Upper lobe of left lung (tissue), 6 donors: Measurements from ENCODE around the gene GRIK3. TPM values are rescaled to one million over a fixed set of nuclear protein-coding genes. Genes with fewer than 3 reads are reported as not detected.

ENCODE experiments used
- ATAC-seq, 2 donors: fragments of 200-7000 bp; cut with Tn5 transposase; one replicate each; pipeline ENCODE4 v1.9.1; 2022; ENCODE audit warnings: mild to moderate bottlenecking in 2 of 2, moderate library complexity in 2 of 2; ENCODE audit not compliant: low FRiP score in 2 of 2
- DNase-seq, 2 donors: peaks; one replicate each; pipeline ENCODE4 v3.0.0-alpha.2; 2019 to 2020
- H3K27ac ChIP-seq, 4 donors: fragments of 200-600 bp; sonication (generic); one replicate each; pipeline ENCODE4 v1.5.1; 2016 to 2019
- H3K27me3 ChIP-seq, 4 donors: fragments of 200-600 bp; sonication (generic); one replicate each; pipeline ENCODE4 v1.5.1; 2017 to 2019
- H3K36me3 ChIP-seq, 4 donors: fragments of 200-600 bp; sonication (generic); one replicate each; pipeline ENCODE4 v1.5.1; 2016 to 2019
- H3K4me1 ChIP-seq, 4 donors: fragments of 200-600 bp; sonication (generic); one replicate each; pipeline ENCODE4 v1.5.1; 2018 to 2019
- H3K4me3 ChIP-seq, 4 donors: fragments of 200-600 bp; sonication (generic); one replicate each; pipeline ENCODE4 v1.5.1; 2017 to 2019; ENCODE audit warnings: mild to moderate bottlenecking in 2 of 4, moderate library complexity in 1 of 4
- H3K9me3 ChIP-seq, 4 donors: fragments of 200-600 bp; sonication (generic); one replicate each; pipeline ENCODE4 v1.5.1; 2018 to 2019
- EP300 ChIP-seq, 4 donors: sonication (generic); formaldehyde crosslinking; IDR thresholded peaks; one replicate each; pipeline ENCODE4 v1.5.1; 2017; ENCODE audit warnings: antibody characterized with exemption in 4 of 4, control low read depth in 2 of 4
- POLR2A ChIP-seq, 4 donors: fragments of 450-650 bp; IDR thresholded peaks; one replicate each; pipeline ENCODE4 v1.5.1; 2016 to 2017; ENCODE audit warnings: antibody characterized with exemption in 4 of 4, mild to moderate bottlenecking in 2 of 4
- POLR2AphosphoS5 ChIP-seq, 2 donors: sonication (generic); formaldehyde crosslinking; IDR thresholded peaks; one replicate each; pipeline ENCODE4 v1.5.1; 2017; ENCODE audit warnings: antibody characterized with exemption in 2 of 2
- WGBS, 2 donors: methylation state at CpG; one replicate each; pipeline ENCODE4 v1.1.5; 2017 to 2018; 5-methylcytosine and 5-hydroxymethylcytosine counted together
- total RNA-seq, 6 donors: library from RNA; depleted of rRNA in 4 of 6; stranded (reverse); fragments of >200 nt in 4 of 6; gene quantifications; one replicate each; pipeline versions ENCODE4 v1.1.0 to v1.2.1, GENCODE V29; 2016 to 2021
- TF ChIP-seq, protein P1 (sequence below), 6 experiments: fragments of 450-650 bp in 4 of 6; fragments of 200-600 bp in 2 of 6; sonication (generic) in 2 of 6; IDR thresholded peaks; one replicate each; pipeline ENCODE4 v1.5.1; 2016 to 2019; ENCODE audit warnings: antibody characterized with exemption in 6 of 6
- donor health status: DM: no; HTN: no; CAD: no; lungs with moderate emphysema.
- donor health status: DM: no; HTN: yes; CAD: no; lungs with severe emphysema.

GRIK3 gene
- total RNA-seq, 6 donors from 2014 or later = 0.10 to 0.22 TPM; not detected in 4

DNA sequence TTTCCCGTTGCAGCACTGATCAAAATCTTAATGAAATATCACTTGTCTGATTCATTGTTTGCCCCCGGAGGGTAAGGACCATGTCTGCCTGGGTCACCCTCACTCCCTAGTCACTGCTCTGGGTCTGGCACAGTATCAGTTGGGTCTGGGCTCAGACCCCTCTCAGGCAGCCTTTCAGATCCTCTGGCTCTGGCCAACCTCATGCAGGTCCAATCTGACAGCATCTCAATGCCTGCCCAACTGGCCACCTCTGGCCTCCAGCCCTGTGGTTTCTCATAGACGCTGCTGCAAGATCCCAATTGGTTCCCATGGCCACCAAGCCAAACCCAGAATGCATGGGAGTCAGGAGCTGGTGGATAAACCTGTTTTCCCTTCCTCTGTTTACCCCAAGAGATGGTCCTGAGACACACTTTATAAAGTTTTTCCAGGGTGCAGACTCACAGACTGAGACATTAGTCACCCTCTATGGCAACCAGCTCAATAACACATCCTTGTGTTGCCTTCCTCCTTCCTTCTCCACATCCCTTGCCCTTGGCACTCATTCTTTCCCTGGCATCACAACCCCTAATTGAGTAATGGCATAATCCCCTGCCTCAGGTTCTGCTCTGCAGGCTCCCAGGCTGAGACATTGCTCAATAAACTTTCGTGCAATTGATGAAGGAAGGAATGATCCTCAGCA lies 199.2 kb downstream of the GRIK3 start:
- ATAC-seq = no peak
- no peaks in the 10 kb centered on the region for H3K4me1 ChIP-seq
- H3K9me3 ChIP-seq = no peaks in the 10 kb centered on the region
- no peak overlapping the region for H3K27ac ChIP-seq
- H3K27me3 ChIP-seq = no peaks in the 10 kb centered on the region
- H3K36me3 ChIP-seq = no peaks in the 10 kb centered on the region
- no peak for DNase-seq
- TF ChIP-seq POLR2A (IDR thresholded peaks at IDR 0.05) (no peak), POLR2AphosphoS5 (IDR thresholded peaks at IDR 0.05) (no peak), EP300 (IDR thresholded peaks at IDR 0.05) (no peak)
- TF ChIP-seq, protein P1, sequence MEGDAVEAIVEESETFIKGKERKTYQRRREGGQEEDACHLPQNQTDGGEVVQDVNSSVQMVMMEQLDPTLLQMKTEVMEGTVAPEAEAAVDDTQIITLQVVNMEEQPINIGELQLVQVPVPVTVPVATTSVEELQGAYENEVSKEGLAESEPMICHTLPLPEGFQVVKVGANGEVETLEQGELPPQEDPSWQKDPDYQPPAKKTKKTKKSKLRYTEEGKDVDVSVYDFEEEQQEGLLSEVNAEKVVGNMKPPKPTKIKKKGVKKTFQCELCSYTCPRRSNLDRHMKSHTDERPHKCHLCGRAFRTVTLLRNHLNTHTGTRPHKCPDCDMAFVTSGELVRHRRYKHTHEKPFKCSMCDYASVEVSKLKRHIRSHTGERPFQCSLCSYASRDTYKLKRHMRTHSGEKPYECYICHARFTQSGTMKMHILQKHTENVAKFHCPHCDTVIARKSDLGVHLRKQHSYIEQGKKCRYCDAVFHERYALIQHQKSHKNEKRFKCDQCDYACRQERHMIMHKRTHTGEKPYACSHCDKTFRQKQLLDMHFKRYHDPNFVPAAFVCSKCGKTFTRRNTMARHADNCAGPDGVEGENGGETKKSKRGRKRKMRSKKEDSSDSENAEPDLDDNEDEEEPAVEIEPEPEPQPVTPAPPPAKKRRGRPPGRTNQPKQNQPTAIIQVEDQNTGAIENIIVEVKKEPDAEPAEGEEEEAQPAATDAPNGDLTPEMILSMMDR (IDR thresholded peaks at IDR 0.05) = no peak
- 58 to 68% methylated on average over 4 of the region's 4 CpGs for WGBS, 2 donors
- no peak overlapping the region for H3K4me3 ChIP-seq

DNA sequence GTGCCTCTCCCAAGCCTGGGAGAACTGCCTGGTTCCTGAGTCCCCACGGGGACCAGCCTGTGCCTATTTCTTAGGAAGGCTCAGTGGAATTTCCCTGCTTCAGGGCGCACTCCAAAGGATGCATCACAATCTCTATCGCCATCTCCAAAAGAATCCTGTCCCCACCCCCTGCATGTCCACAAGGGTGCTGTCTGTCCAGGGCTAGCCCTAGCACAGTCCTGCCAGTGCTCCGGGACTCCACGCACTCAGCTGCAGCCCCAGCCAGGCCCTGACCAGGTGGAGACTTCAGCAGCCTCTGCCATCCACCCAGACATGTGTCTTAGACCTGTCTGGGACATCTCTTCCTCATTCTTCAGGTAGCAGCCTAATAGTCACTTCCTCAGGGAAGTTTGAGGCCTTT lies 199.7 kb downstream of the GRIK3 start:
- Histone ChIP-seq H3K4me3 (no peak overlapping the region), H3K36me3 (no peaks in the 10 kb centered on the region), H3K27ac (no peak overlapping the region), H3K27me3 (no peaks in the 10 kb centered on the region), H3K4me1 (no peaks in the 10 kb centered on the region), H3K9me3 (no peaks in the 10 kb centered on the region)
- TF ChIP-seq POLR2AphosphoS5 (IDR thresholded peaks at IDR 0.05) (no peak), POLR2A (IDR thresholded peaks at IDR 0.05) (no peak), EP300 (IDR thresholded peaks at IDR 0.05) (no peak)
- TF ChIP-seq, protein P1 (IDR thresholded peaks at IDR 0.05) = no peak
- WGBS, 2 donors = 66 to 67% methylated on average over 5 of the region's 5 CpGs
- ATAC-seq = no peak
- no peak for DNase-seq

DNA sequence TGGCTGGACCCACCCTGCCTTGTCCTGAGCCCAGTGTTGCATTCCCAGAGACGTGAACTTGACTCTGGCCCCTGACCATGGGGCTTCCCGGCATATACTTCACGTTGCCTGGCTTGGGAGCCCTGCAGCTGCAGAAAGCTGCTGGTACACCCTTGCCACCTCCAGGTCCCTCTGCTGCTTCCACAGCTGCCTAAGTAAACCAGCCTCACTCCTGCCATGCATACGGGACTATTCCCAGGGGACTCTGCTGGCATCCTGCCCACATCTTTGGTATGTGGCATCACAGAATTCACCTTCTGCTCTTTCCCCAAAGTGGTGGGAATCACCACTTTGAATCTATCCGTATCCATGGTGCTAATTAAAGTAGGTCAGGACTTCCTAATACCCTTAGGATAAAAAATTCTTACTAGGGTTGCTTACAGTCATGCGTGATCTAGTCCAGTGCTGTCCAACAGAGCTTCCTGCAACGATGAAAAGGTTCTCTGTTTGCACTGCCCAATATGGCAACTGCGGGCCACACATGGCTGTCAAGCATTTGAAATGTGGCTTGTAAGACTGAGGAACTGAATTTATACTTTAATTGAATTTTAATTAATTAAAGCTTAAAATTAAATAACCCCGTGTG lies 203.0 kb downstream of the GRIK3 start:
- H3K4me1 ChIP-seq = no peaks in the 10 kb centered on the region
- WGBS, 2 donors = 76 to 78% methylated on average over 7 to 9 of the region's 9 CpGs
- H3K27me3 ChIP-seq = no peaks in the 10 kb centered on the region
- H3K27ac ChIP-seq = no peak overlapping the region
- ATAC-seq = no peak
- no peak for TF ChIP-seq POLR2A (IDR thresholded peaks at IDR 0.05)
- TF ChIP-seq POLR2AphosphoS5 (IDR thresholded peaks at IDR 0.05) = no peak
- no peak for TF ChIP-seq EP300 (IDR thresholded peaks at IDR 0.05)
- TF ChIP-seq, protein P1 (IDR thresholded peaks at IDR 0.05) = no peak
- DNase-seq = no peak
- no peak overlapping the region for H3K4me3 ChIP-seq
- no peaks in the 10 kb centered on the region for H3K36me3 ChIP-seq
- no peaks in the 10 kb centered on the region for H3K9me3 ChIP-seq

DNA sequence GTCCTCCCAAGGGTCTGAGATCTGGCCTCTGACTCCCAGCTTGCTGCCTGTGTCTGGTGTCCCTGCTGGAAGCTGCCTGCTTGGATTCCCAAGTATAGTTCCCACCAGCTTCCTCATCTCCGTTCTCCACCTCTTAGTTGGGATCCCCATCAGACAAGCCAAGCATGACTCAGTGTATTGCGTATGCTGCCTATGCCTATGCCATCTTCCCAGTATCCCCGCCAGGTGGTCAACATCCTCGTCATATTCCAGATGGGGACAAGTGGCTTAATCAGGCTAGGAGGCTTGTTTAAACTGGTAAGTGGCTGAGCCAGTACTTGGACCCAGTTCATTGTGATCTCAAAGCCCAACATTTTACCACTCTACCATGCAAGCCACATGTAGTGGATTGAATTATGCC lies 204.4 kb downstream of the GRIK3 start:
- H3K36me3 ChIP-seq = no peaks in the 10 kb centered on the region
- no peak overlapping the region for H3K4me3 ChIP-seq
- H3K27ac ChIP-seq = no peak overlapping the region
- WGBS, 2 donors = 70 to 80% methylated on average over 4 of the region's 4 CpGs
- ATAC-seq (no peak), DNase-seq (no peak)
- no peaks in the 10 kb centered on the region for H3K4me1 ChIP-seq
- H3K9me3 ChIP-seq = no peaks in the 10 kb centered on the region
- no peaks in the 10 kb centered on the region for H3K27me3 ChIP-seq
- TF ChIP-seq POLR2AphosphoS5 (IDR thresholded peaks at IDR 0.05) (no peak), POLR2A (IDR thresholded peaks at IDR 0.05) (no peak), EP300 (IDR thresholded peaks at IDR 0.05) (no peak)
- TF ChIP-seq, protein P1 (IDR thresholded peaks at IDR 0.05) = no peak

DNA sequence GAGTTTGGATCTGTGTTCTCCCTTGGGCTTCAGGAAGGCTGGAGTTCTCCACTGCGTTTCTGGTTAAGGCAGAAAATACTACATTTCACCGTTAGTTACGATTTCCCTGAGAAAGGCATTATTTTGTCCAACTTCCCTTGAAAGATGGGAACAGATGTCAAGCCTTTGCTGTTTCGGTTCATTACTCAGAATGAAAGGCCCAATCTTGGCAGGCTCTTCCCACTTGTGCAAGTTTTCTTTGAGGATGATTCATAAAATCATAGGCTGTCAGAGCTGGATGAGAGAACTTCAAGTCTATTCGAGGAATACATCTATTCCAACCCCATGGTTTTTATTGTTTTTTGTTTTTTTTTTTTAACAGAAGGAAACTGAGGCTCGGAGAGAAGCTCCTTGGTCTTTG lies 205.2 kb downstream of the GRIK3 start:
- DNase-seq (no peak), ATAC-seq (no peak)
- Histone ChIP-seq H3K4me1 (no peaks in the 10 kb centered on the region), H3K27ac (no peak overlapping the region), H3K36me3 (no peaks in the 10 kb centered on the region), H3K9me3 (no peaks in the 10 kb centered on the region), H3K27me3 (no peaks in the 10 kb centered on the region), H3K4me3 (no peak overlapping the region)
- WGBS, 2 donors = 75 to 81% methylated on average over 6 of the region's 6 CpGs
- TF ChIP-seq, protein P1 (IDR thresholded peaks at IDR 0.05) = no peak
- TF ChIP-seq EP300 (IDR thresholded peaks at IDR 0.05) (no peak), POLR2A (IDR thresholded peaks at IDR 0.05) (no peak), POLR2AphosphoS5 (IDR thresholded peaks at IDR 0.05) (no peak)
